HepG2 (cell line): ENCODE results near the gene ONECUT2. TPM values are rescaled to one million over a fixed set of nuclear protein-coding genes. Genes with fewer than 3 reads are reported as not detected.

Experiments used
- AHDC1 ChIP-seq: sonication (generic); formaldehyde crosslinking; IDR thresholded peaks from 2 replicates; pipeline ENCODE4 v1.5.1; 2020; ENCODE audit warnings: mild to moderate bottlenecking, missing genetic modification reagents, borderline replicate concordance
- E2F1 ChIP-seq: sonication (generic); formaldehyde crosslinking; IDR thresholded peaks from 2 replicates; pipeline ENCODE4 v1.5.0; 2020; ENCODE audit warnings: missing genetic modification reagents
- KAT7 ChIP-seq: IDR thresholded peaks from 2 replicates; pipeline ENCODE4 v1.6.1; 2018; ENCODE audit warnings: borderline replicate concordance, missing compliant biosample characterization
- PREB ChIP-seq: sonication (generic); formaldehyde crosslinking; IDR thresholded peaks from 2 replicates; pipeline ENCODE4 v1.4.0; 2020; ENCODE audit warnings: missing genetic modification reagents
- ZBTB39 ChIP-seq: sonication (generic); formaldehyde crosslinking; IDR thresholded peaks from 2 replicates; pipeline ENCODE4 v1.5.0; 2020; ENCODE audit warnings: missing genetic modification reagents
- ZBTB42 ChIP-seq: sonication (generic); formaldehyde crosslinking; IDR thresholded peaks from 2 replicates; pipeline ENCODE4 v1.5.0; 2020; ENCODE audit warnings: mild to moderate bottlenecking, missing genetic modification reagents
- ZNF281 ChIP-seq: sonication (generic); formaldehyde crosslinking; IDR thresholded peaks from 2 replicates; pipeline ENCODE4 v1.4.0; 2020; ENCODE audit warnings: missing genetic modification reagents, borderline replicate concordance
- ZNF687 ChIP-seq: sonication (generic); formaldehyde crosslinking; IDR thresholded peaks from 2 replicates; pipeline ENCODE4 v1.5.1; 2020; ENCODE audit warnings: mild to moderate bottlenecking, missing genetic modification reagents, moderate library complexity
- ZNF768 ChIP-seq: sonication (generic); formaldehyde crosslinking; IDR thresholded peaks from 2 replicates; pipeline ENCODE4 v1.4.0; 2020; ENCODE audit warnings: missing genetic modification reagents
- ZNF782 ChIP-seq: sonication (generic); formaldehyde crosslinking; IDR thresholded peaks from 2 replicates; pipeline ENCODE4 v1.4.0; 2020; ENCODE audit warnings: missing genetic modification reagents, mild to moderate bottlenecking, borderline replicate concordance
- polyA plus RNA-seq, 8 experiments: library from polyadenylated mRNA; depleted of rRNA in 3 of 8; stranded (reverse) in 7 of 8; unstranded in 1 of 8; fragments of >200 nt; fragmentation: Illumina TruSeq in 4 of 8; extraction: Trizol in 4 of 8; gene quantifications; 2 replicates each; pipeline versions ENCODE4 v1.2.1 to v1.2.3, GENCODE V29; 2011 to 2016; ENCODE audit warnings: low read depth in 4 of 8, missing spikeins in 1 of 8, mixed read lengths in 1 of 8; ENCODE audit not compliant: insufficient read depth in 1 of 8
- total RNA-seq, 5 experiments: library from RNA; depleted of rRNA; stranded (reverse); fragments of >200 nt; fragmentation: Illumina TruSeq; extraction: Trizol; gene quantifications; 2 replicates each; pipeline ENCODE4 v1.2.3, GENCODE V29; 2016; ENCODE audit warnings: low read depth in 1 of 5

The ONECUT2 gene
- total and polyA plus RNA-seq, 2 of the 13 experiments (the other 11 are each of a cell fraction or from before 2014, with no cell fraction given) = 3.0 to 3.2 TPM

- TF ChIP-seq ZNF281 (no peak), ZNF768 (CRISPR knock-in tag) (no peak), ZNF782 (CRISPR knock-in tag) (no peak), ZBTB42 (CRISPR knock-in tag) (no peak), ZNF687 (CRISPR knock-in tag) (peak; percentile 76), PREB (CRISPR knock-in tag) (no peak), AHDC1 (CRISPR knock-in tag) (no peak), ZBTB39 (CRISPR knock-in tag) (peak; percentile 22; the same call in 1 of the 2 replicates), E2F1 (CRISPR knock-in tag) (no peak), KAT7 (CRISPR knock-in tag) (no peak)
Measured at GRCh38 chr18:57436191-57436964, 1.2 kb downstream of the ONECUT2 start (continued).
